IMR-90 (cell line): ENCODE data around the gene GIMAP8. TPM values are rescaled to one million over a fixed set of nuclear protein-coding genes. Genes with fewer than 3 reads are reported as not detected.

Experiments
- ATAC-seq: fragments of 200-7000 bp; cut with Tn5 transposase; 2 replicates; pipeline ENCODE4 v1.9.1; 2020; ENCODE audit warnings: low read depth, mild to moderate bottlenecking, moderate library complexity
- BruUV-seq: library from RNA; stranded (reverse); fragments of 400-500 nt; replicated peaks from 2 replicates; lab custom pipeline; 2021; lab: Mats Ljungman, UMichigan
- CTCF ChIA-PET: fragments of 300-600 bp; formaldehyde crosslinking; extraction: SDS; loops from one replicate; lab custom pipeline; 2021; ENCODE audit warnings: antibody characterized with exemption; lab: Yijun Ruan, JAX
- POLR2A ChIA-PET: fragments of 300-600 bp; sonication (Branson Sonifier 250); formaldehyde crosslinking; loops from one replicate; lab custom pipeline; 2022; ENCODE audit warnings: antibody characterized with exemption; ENCODE audit not compliant: unreplicated experiment; lab: Charles Lee
- DNase-seq: peaks from one replicate; pipeline ENCODE4 v3.0.0; 2013
- H2AFZ ChIP-seq: replicated peaks from 2 replicates; pipeline ENCODE3; 2013; ENCODE audit warnings: low read length, mild to moderate bottlenecking; ENCODE audit not compliant: poor library complexity
- H2AK5ac ChIP-seq: 2 replicates; pipeline ENCODE4 v1.6.1; 2013; ENCODE audit warnings: low read depth, low read length, inconsistent platforms
- H2AK9ac ChIP-seq: replicated peaks from 2 replicates; pipeline ENCODE3; 2013; ENCODE audit warnings: mild to moderate bottlenecking, low read depth, low read length, moderate library complexity; ENCODE audit not compliant: poor library complexity
- H2BK120ac ChIP-seq: 2 replicates; pipeline ENCODE4 v1.6.1; 2013; ENCODE audit warnings: low read depth, low read length, inconsistent platforms
- H2BK15ac ChIP-seq: 3 replicates; pipeline ENCODE4 v1.6.1; 2013; ENCODE audit warnings: low read depth, low read length, inconsistent platforms
- H2BK20ac ChIP-seq: 2 replicates; pipeline ENCODE4 v1.6.1; 2013; ENCODE audit warnings: low read depth, mild to moderate bottlenecking, inconsistent platforms, low read length, moderate library complexity
- H2BK5ac ChIP-seq: 2 replicates; pipeline ENCODE4 v1.6.1; 2013; ENCODE audit warnings: mild to moderate bottlenecking, low read depth, low read length, inconsistent platforms; ENCODE audit not compliant: poor library complexity, severe bottlenecking
- H3K14ac ChIP-seq: replicated peaks from 2 replicates; pipeline ENCODE4 v1.6.1; 2013; ENCODE audit warnings: low read depth, low read length, inconsistent platforms
- H3K18ac ChIP-seq: 2 replicates; pipeline ENCODE4 v1.6.1; 2013; ENCODE audit warnings: low read depth, low read length, control low read depth
- H3K23ac ChIP-seq: 2 replicates; pipeline ENCODE4 v1.6.1; 2013; ENCODE audit warnings: low read depth, low read length, inconsistent platforms
- H3K27ac ChIP-seq: 2 replicates; pipeline ENCODE4 v1.5.1; 2013; ENCODE audit warnings: mild to moderate bottlenecking, control low read depth, low read length; ENCODE audit not compliant: insufficient read depth
- H3K27me3 ChIP-seq: 2 replicates; pipeline ENCODE4 v1.6.1; 2013; ENCODE audit warnings: low read length; ENCODE audit not compliant: control insufficient read depth, insufficient read depth
- H3K36me3 ChIP-seq: 2 replicates; pipeline ENCODE4 v1.6.1; 2013; ENCODE audit warnings: low read length, mixed read lengths; ENCODE audit not compliant: control insufficient read depth, insufficient read depth
- H3K4ac ChIP-seq: 2 replicates; pipeline ENCODE4 v1.6.1; 2013; ENCODE audit warnings: low read depth, low read length, inconsistent platforms
- H3K4me1 ChIP-seq: 2 replicates; pipeline ENCODE4 v1.6.1; 2013; ENCODE audit warnings: low read length, mixed read lengths; ENCODE audit not compliant: control insufficient read depth, insufficient read depth
- H3K4me2 ChIP-seq: 2 replicates; pipeline ENCODE4 v1.6.1; 2013; ENCODE audit warnings: low read depth, mild to moderate bottlenecking, control low read depth, low read length, moderate library complexity
- H3K4me3 ChIP-seq: 2 replicates; pipeline ENCODE4 v1.5.1; 2013; ENCODE audit warnings: low read depth, mild to moderate bottlenecking, control low read depth, low read length, moderate library complexity; ENCODE audit not compliant: insufficient read depth
- H3K56ac ChIP-seq: 2 replicates; pipeline ENCODE4 v1.6.1; 2013; ENCODE audit warnings: low read length, inconsistent platforms; ENCODE audit not compliant: insufficient read depth; ENCODE audit errors: extremely low read depth
- H3K79me1 ChIP-seq, 2 experiments: 2 replicates each; pipeline ENCODE4 v1.6.1; 2013; ENCODE audit warnings: low read length in 2 of 2, inconsistent platforms in 1 of 2, low read depth in 1 of 2
- H3K9ac ChIP-seq: 2 replicates; pipeline ENCODE4 v1.6.1; 2013; ENCODE audit warnings: low read depth, low read length, control low read depth
- H3K9me1 ChIP-seq: 2 replicates; pipeline ENCODE4 v1.6.1; 2013; ENCODE audit warnings: low read length, inconsistent platforms; ENCODE audit not compliant: insufficient read depth
- H3K9me3 ChIP-seq: 2 replicates; pipeline ENCODE4 v1.6.1; 2013; ENCODE audit warnings: low read length; ENCODE audit not compliant: control insufficient read depth, insufficient read depth
- H4K20me1 ChIP-seq: 2 replicates; pipeline ENCODE4 v1.6.1; 2013; ENCODE audit warnings: low read length, inconsistent platforms; ENCODE audit not compliant: insufficient read depth
- H4K5ac ChIP-seq: 2 replicates; pipeline ENCODE4 v1.6.1; 2013; ENCODE audit warnings: mild to moderate bottlenecking, low read depth, low read length, control low read depth
- H4K8ac ChIP-seq, 2 experiments: 2 replicates each; pipeline ENCODE4 v1.6.1; 2013; ENCODE audit warnings: low read depth in 2 of 2, low read length in 2 of 2, control low read depth in 1 of 2, inconsistent platforms in 1 of 2
- H4K91ac ChIP-seq: 2 replicates; pipeline ENCODE4 v1.6.1; 2013; ENCODE audit warnings: low read depth, low read length, inconsistent platforms; ENCODE audit not compliant: insufficient read depth
- BHLHE40 ChIP-seq: fragments of 150-350 bp; IDR thresholded peaks from 2 replicates; pipeline ENCODE4 v1.6.1; 2016; ENCODE audit warnings: mild to moderate bottlenecking, low read depth, low read length
- CEBPB ChIP-seq: IDR thresholded peaks from 2 replicates; pipeline ENCODE4 v1.6.1; 2012; ENCODE audit warnings: low read depth, low read length, improper control_type of control experiment
- CHD1 ChIP-seq: IDR thresholded peaks from 2 replicates; pipeline ENCODE4 v1.6.1; 2012; ENCODE audit warnings: low read depth, low read length, improper control_type of control experiment
- CTCF ChIP-seq: conservative IDR thresholded peaks from 2 replicates; pipeline ENCODE4 v1.5.1; 2012; ENCODE audit warnings: mild to moderate bottlenecking, low read depth, low read length, improper control_type of control experiment
- ELK1 ChIP-seq: fragments of 150-350 bp; IDR thresholded peaks from 2 replicates; pipeline ENCODE4 v1.6.1; 2016; ENCODE audit warnings: low read depth, mild to moderate bottlenecking, low read length, moderate library complexity, borderline replicate concordance
- FOS ChIP-seq: fragments of 150-350 bp; IDR thresholded peaks from 2 replicates; pipeline ENCODE4 v1.6.1; 2016; ENCODE audit warnings: low read depth, low read length
- MAFK ChIP-seq: IDR thresholded peaks from 2 replicates; pipeline ENCODE4 v1.6.1; 2012; ENCODE audit warnings: low read depth, low read length, improper control_type of control experiment
- MAZ ChIP-seq: IDR thresholded peaks from 2 replicates; pipeline ENCODE4 v1.6.1; 2012; ENCODE audit warnings: low read depth, mild to moderate bottlenecking, low read length, improper control_type of control experiment, moderate library complexity, borderline replicate concordance
- MXI1 ChIP-seq: IDR thresholded peaks from 2 replicates; pipeline ENCODE4 v1.6.1; 2012; ENCODE audit warnings: low read depth, mild to moderate bottlenecking, low read length, moderate library complexity, borderline replicate concordance
- NFE2L2 ChIP-seq: fragments of 150-350 bp; IDR thresholded peaks from 2 replicates; pipeline ENCODE4 v1.6.1; 2016; ENCODE audit warnings: low read depth, mild to moderate bottlenecking, low read length
- POLR2A ChIP-seq: IDR thresholded peaks from 2 replicates; pipeline ENCODE4 v1.6.1; 2012; ENCODE audit warnings: mild to moderate bottlenecking, low read depth, low read length
- RAD21 ChIP-seq: IDR thresholded peaks from 2 replicates; pipeline ENCODE4 v1.6.1; 2012; ENCODE audit warnings: low read length, improper control_type of control experiment
- RCOR1 ChIP-seq: IDR thresholded peaks from 2 replicates; pipeline ENCODE4 v1.6.1; 2012; ENCODE audit warnings: mild to moderate bottlenecking, low read length, improper control_type of control experiment; ENCODE audit not compliant: insufficient replicate concordance
- RFX5 ChIP-seq: IDR thresholded peaks from 2 replicates; pipeline ENCODE4 v1.8.0; 2012; ENCODE audit warnings: low read depth, mild to moderate bottlenecking, low read length, moderate library complexity
- SMC3 ChIP-seq: fragments of 150-350 bp; IDR thresholded peaks from 2 replicates; pipeline ENCODE4 v1.6.1; 2016; ENCODE audit warnings: low read depth, mild to moderate bottlenecking, antibody characterized with exemption, low read length, moderate library complexity
- USF2 ChIP-seq: fragments of 150-350 bp; IDR thresholded peaks from 2 replicates; pipeline ENCODE4 v1.6.1; 2017; ENCODE audit warnings: mild to moderate bottlenecking, antibody characterized with exemption, low read length, low read depth
- WGBS, 2 experiments: methylation state at CpG; one replicate each; pipeline versions ENCODE4 v1.1.5 to v1.1.7; 2013; ENCODE audit warnings: missing lambda C conversion rate in 2 of 2; ENCODE audit not compliant: insufficient read length in 1 of 2; ENCODE audit errors: extremely low coverage in 2 of 2; 5-methylcytosine and 5-hydroxymethylcytosine counted together
- dilution Hi-C: fragments of 300-500 bp; cut with HindIII; formaldehyde crosslinking; loops from one replicate; pipeline ENCODE4 v1.14.3; 2018; ENCODE audit warnings: low sequenced_read_pairs; ENCODE audit not compliant: unreplicated experiment
- in situ Hi-C: fragments of 300-500 bp; cut with MboI; formaldehyde crosslinking; loops from 3 replicates; pipeline ENCODE4 v1.14.3; 2019; ENCODE audit warnings: low sequenced_read_pairs, inconsistent platforms, mixed read lengths
- intact Hi-C: fragments of 100-400 bp; cut with micrococcal nuclease; formaldehyde crosslinking; loops from 2 replicates; pipeline ENCODE4 v1.10.0; 2022
- polyA plus RNA-seq, 3 experiments: library from polyadenylated mRNA; depleted of rRNA; stranded (reverse); fragments of >200 nt; gene quantifications; 2 replicates each; pipeline ENCODE4 v1.2.3, GENCODE V29; 2012; ENCODE audit warnings: low replicate concordance in 1 of 3
- total RNA-seq: library from RNA; depleted of rRNA; stranded (reverse); fragments of >200 nt; gene quantifications from 2 replicates; pipeline ENCODE4 v1.2.3, GENCODE V29; 2012

Gene GIMAP8
- total and polyA plus RNA-seq, 2 of the 4 experiments (the other 2 are of a cell fraction), result not detected

- Histone ChIP-seq H3K9me1 (no peaks in the 10 kb centered on the region), H3K9ac (no peak overlapping the region), H3K14ac (no peak overlapping the region), H3K79me1 (no peaks in the 10 kb centered on the region), H3K27me3 (no peaks in the 10 kb centered on the region), H3K56ac (no peak overlapping the region), H3K23ac (no peak overlapping the region), H3K4me1 (no peaks in the 10 kb centered on the region), H2BK20ac (no peak overlapping the region), H3K4me2 (no peak overlapping the region), H2BK5ac (no peak overlapping the region), H4K8ac (no peak overlapping the region), H4K5ac (no peak overlapping the region), H3K36me3 (no peaks in the 10 kb centered on the region), H3K4me3 (no peak overlapping the region), H3K27ac (no peak overlapping the region), H4K91ac (no peak overlapping the region), H3K9me3 (no peaks in the 10 kb centered on the region), H3K18ac (no peak overlapping the region), H3K4ac (no peak overlapping the region), H2AK9ac (no peak overlapping the region), H2BK120ac (no peak overlapping the region), H2BK15ac (no peak overlapping the region), H2AFZ (no peak overlapping the region), H2AK5ac (no peak overlapping the region), H4K20me1 (no peaks in the 10 kb centered on the region)
- in situ Hi-C loops (no loop called here), dilution Hi-C loops (no loop called here), intact Hi-C loops (no loop called here)
- ChIA-PET POLR2A (no interaction called here), CTCF (no interaction called here)
- no peak for DNase-seq
- TF ChIP-seq CEBPB, result no peak
- TF ChIP-seq SMC3, result no peak
- TF ChIP-seq RAD21, result no peak
- no peak for TF ChIP-seq POLR2A
- TF ChIP-seq CTCF, result no peak
- no peak for TF ChIP-seq MXI1
- TF ChIP-seq BHLHE40, result no peak
- no peak for TF ChIP-seq FOS
- no peak for TF ChIP-seq MAFK
- no peak for TF ChIP-seq NFE2L2
- TF ChIP-seq ELK1, result no peak
- TF ChIP-seq MAZ, result no peak
- no peak for TF ChIP-seq CHD1
- no peak for TF ChIP-seq USF2
- no peak for TF ChIP-seq RCOR1
- TF ChIP-seq RFX5, result no peak
- WGBS, 2 experiments, result no CpG with 5 or more reads among the region's 3 CpGs
- no peak for ATAC-seq
- BruUV-seq, result no TSS peak
Measured at GRCh38 chr7:150468241-150468640, 17.8 kb downstream of the GIMAP8 start.
